Measurements from ENCODE around the gene UGT1A8. TPM values are rescaled to one million over a fixed set of nuclear protein-coding genes. Genes with fewer than 3 reads are reported as not detected.

Gene UGT1A8
- total RNA-seq, 5 donors from 2014 or later (not counting 1 experiment from before 2014, with no cell fraction given) = not detected

DNA sequence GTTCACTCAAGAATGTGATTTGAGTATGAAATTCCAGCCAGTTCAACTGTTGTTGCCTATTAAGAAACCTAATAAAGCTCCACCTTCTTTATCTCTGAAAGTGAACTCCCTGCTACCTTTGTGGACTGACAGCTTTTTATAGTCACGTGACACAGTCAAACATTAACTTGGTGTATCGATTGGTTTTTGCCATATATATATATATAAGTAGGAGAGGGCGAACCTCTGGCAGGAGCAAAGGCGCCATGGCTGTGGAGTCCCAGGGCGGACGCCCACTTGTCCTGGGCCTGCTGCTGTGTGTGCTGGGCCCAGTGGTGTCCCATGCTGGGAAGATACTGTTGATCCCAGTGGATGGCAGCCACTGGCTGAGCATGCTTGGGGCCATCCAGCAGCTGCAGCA, 142.6 kb downstream of the UGT1A8 start, which contains the start of gene UGT1A1:
Gene UGT1A1 (plus strand): TSS at position 228 of the 400 bp plus-strand sequence. CDS start 18 bp downstream, at position 246.
- H3K27ac ChIP-seq (ENCODE audit: low read length) = no peak within 1 kb of the TSS
- 90% methylated on average over 6 of the region's 6 CpGs for WGBS (ENCODE audit: insufficient coverage)
- peaks cover 12 to 16% of the 10 kb centered on the region in 2 donors for H3K27me3 Mint-ChIP-seq
- DNase-seq = no peak
- no peaks in the 10 kb centered on the region for H3K4me1 ChIP-seq (ENCODE audit: control insufficient read depth in 1 of 2, extremely low read depth in 1 of 2, insufficient read depth in 2 of 2, low read length in 2 of 2)
- no peak within 1 kb of the TSS for H3K4me3 ChIP-seq (ENCODE audit: control insufficient read depth in 1 of 2, extremely low read depth in 1 of 2, low read length in 1 of 2)
- ChIA-PET POLR2A (no interaction called here), CTCF (no interaction called here)
- no peaks in the 10 kb centered on the region for H3K9me3 Mint-ChIP-seq
- no peak within 1 kb of the TSS for H3K4me3 Mint-ChIP-seq
- H3K27me3 ChIP-seq (replicated peaks in 1 of 2; ENCODE audit: control insufficient read depth in 2 of 2, extremely low read depth in 1 of 2, insufficient read depth in 2 of 2, low read length in 1 of 2) = peaks cover 0 to 4% of the 10 kb centered on the region in 2 experiments
- no peaks in the 10 kb centered on the region for H3K9me3 ChIP-seq
- H3K4me1 Mint-ChIP-seq = no peaks in the 10 kb centered on the region
- no peaks in the 10 kb centered on the region for H3K36me3 Mint-ChIP-seq
- H3K36me3 ChIP-seq (ENCODE audit: control insufficient read depth in 2 of 2, extremely low read depth in 1 of 2, insufficient read depth in 1 of 2, low read length in 1 of 2) = no peaks in the 10 kb centered on the region
- no peak within 1 kb of the TSS for H3K27ac Mint-ChIP-seq
- ATAC-seq (replicated peaks in 1 of 4) = no peak

DNA sequence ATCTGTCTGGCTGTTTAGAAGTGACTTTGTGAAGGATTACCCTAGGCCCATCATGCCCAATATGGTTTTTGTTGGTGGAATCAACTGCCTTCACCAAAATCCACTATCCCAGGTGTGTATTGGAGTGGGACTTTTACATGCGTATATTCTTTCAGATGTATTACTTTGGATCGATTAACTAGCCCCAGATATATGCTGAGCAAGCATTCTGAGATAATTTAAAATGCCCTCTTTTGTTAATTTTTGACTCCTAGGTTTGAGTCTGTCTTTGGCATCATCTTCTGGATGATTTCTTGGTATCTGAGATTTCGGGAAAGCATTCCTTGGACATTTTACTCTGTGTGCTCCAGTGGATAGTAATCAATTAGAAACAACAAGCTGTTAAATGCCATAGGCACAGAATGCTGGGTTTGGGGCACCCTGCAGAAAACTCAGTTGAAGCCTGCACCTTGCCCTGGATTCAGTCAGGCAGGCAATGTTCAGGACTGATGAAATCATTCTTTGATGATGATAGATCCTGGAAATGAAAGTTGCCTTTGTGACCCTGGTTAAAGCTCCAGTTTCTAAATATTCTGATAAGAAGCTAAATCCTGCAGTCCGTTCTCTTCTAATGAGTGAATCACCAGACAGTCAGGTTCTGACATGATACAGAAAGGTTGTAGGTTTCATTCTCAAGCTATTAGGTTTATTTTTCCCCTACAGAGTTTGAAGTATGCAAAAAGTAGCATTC, 143.8 kb downstream of the UGT1A8 start:
- H3K27me3 ChIP-seq (replicated peaks in 1 of 2; ENCODE audit: control insufficient read depth in 2 of 2, extremely low read depth in 1 of 2, insufficient read depth in 2 of 2, low read length in 1 of 2) = peaks cover 0 to 10% of the 10 kb centered on the region in 2 experiments
- H3K4me3 ChIP-seq (ENCODE audit: control insufficient read depth in 1 of 2, extremely low read depth in 1 of 2, low read length in 1 of 2) = no peak overlapping the region
- Mint-ChIP-seq H3K36me3 (no peaks in the 10 kb centered on the region), H3K27me3 (peaks cover 19 to 22% of the 10 kb centered on the region in 2 donors), H3K4me3 (no peak overlapping the region), H3K4me1 (no peaks in the 10 kb centered on the region), H3K9me3 (no peaks in the 10 kb centered on the region), H3K27ac (no peak overlapping the region)
- no peaks in the 10 kb centered on the region for H3K4me1 ChIP-seq (ENCODE audit: control insufficient read depth in 1 of 2, extremely low read depth in 1 of 2, insufficient read depth in 2 of 2, low read length in 2 of 2)
- ATAC-seq (replicated peaks in 1 of 4) = no peak
- H3K36me3 ChIP-seq (ENCODE audit: control insufficient read depth in 2 of 2, extremely low read depth in 1 of 2, insufficient read depth in 1 of 2, low read length in 1 of 2) = no peaks in the 10 kb centered on the region
- H3K9me3 ChIP-seq = no peaks in the 10 kb centered on the region
- ChIA-PET CTCF (no interaction called here), POLR2A (no interaction called here)
- WGBS (ENCODE audit: insufficient coverage) = 50% methylated on average over 1 of the region's 4 CpGs
- no peak overlapping the region for H3K27ac ChIP-seq (ENCODE audit: low read length)
- no peak for DNase-seq

DNA sequence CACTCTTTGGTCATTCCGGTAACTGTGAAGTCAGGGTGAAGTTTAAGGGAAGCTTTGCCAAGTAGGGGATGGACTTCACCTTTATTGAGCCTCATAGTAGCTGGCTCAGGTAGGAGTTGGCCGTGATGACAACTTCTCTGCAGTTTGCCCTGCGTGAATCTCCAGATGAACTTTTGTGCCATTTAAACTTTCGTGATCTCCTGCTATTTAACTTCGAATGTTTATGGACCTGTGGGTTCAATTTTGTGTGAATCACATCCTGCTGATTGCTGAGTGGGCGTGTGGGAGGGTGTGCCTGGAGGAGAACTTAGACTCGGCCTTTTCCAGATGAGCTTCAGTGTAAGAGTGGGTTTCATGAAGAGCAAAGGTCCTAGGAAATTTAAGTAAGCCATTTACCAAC, 146.8 kb downstream of the UGT1A8 start:
- ATAC-seq (replicated peaks in 1 of 4) (no peak), DNase-seq (no peak)
- no peak overlapping the region for H3K27ac Mint-ChIP-seq
- no peaks in the 10 kb centered on the region for H3K4me1 Mint-ChIP-seq
- no peaks in the 10 kb centered on the region for H3K9me3 Mint-ChIP-seq
- Histone ChIP-seq H3K27me3 (replicated peaks in 1 of 2; ENCODE audit: control insufficient read depth in 2 of 2, extremely low read depth in 1 of 2, insufficient read depth in 2 of 2, low read length in 1 of 2) (peaks cover 0 to 15% of the 10 kb centered on the region in 2 experiments), H3K36me3 (ENCODE audit: control insufficient read depth in 2 of 2, extremely low read depth in 1 of 2, insufficient read depth in 1 of 2, low read length in 1 of 2) (no peaks in the 10 kb centered on the region), H3K4me1 (ENCODE audit: control insufficient read depth in 1 of 2, extremely low read depth in 1 of 2, insufficient read depth in 2 of 2, low read length in 2 of 2) (no peaks in the 10 kb centered on the region), H3K9me3 (no peaks in the 10 kb centered on the region), H3K4me3 (ENCODE audit: control insufficient read depth in 1 of 2, extremely low read depth in 1 of 2, low read length in 1 of 2) (no peak overlapping the region), H3K27ac (ENCODE audit: low read length) (no peak overlapping the region)
- H3K36me3 Mint-ChIP-seq = no peaks in the 10 kb centered on the region
- ChIA-PET POLR2A (no interaction called here), CTCF (no interaction called here)
- 69% methylated on average over 7 of the region's 7 CpGs for WGBS (ENCODE audit: insufficient coverage)
- H3K4me3 Mint-ChIP-seq = no peak overlapping the region
- peaks cover 33 to 36% of the 10 kb centered on the region in 2 donors for H3K27me3 Mint-ChIP-seq

DNA sequence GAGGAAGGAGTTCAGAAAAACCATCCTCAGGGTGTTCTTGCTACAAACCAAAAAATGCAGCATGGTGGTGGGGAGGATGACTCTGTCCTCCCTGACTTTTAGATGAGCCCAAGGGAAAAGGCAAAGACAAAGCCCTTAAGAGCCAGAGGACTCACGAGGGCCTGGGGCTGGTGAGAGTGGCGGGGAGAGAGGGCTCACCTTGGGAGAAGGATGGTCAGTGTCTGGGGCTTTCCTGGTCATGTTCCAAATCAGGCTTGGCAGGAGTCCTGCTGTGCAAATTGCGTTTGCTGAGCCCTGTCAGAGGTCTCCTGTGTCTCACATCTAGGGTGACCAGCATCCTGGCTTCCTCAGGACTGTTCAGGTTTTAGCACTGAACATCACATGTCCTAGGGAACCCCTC, 147.3 kb downstream of the UGT1A8 start:
- H3K4me3 ChIP-seq (ENCODE audit: control insufficient read depth in 1 of 2, extremely low read depth in 1 of 2, low read length in 1 of 2) = no peak overlapping the region
- no peak for DNase-seq
- H3K9me3 ChIP-seq = no peaks in the 10 kb centered on the region
- no peaks in the 10 kb centered on the region for H3K4me1 Mint-ChIP-seq
- no peak overlapping the region for H3K27ac Mint-ChIP-seq
- peaks cover 33 to 38% of the 10 kb centered on the region in 2 donors for H3K27me3 Mint-ChIP-seq
- H3K4me1 ChIP-seq (ENCODE audit: control insufficient read depth in 1 of 2, extremely low read depth in 1 of 2, insufficient read depth in 2 of 2, low read length in 2 of 2) = no peaks in the 10 kb centered on the region
- H3K36me3 Mint-ChIP-seq = no peaks in the 10 kb centered on the region
- H3K27ac ChIP-seq (ENCODE audit: low read length) = no peak overlapping the region
- no peaks in the 10 kb centered on the region for H3K9me3 Mint-ChIP-seq
- CTCF ChIA-PET = no interaction called here
- no peak overlapping the region for H3K4me3 Mint-ChIP-seq
- POLR2A ChIA-PET = no interaction called here
- 56% methylated on average over 3 of the region's 3 CpGs for WGBS (ENCODE audit: insufficient coverage)
- ATAC-seq (replicated peaks in 1 of 4) = no peak
- H3K36me3 ChIP-seq (ENCODE audit: control insufficient read depth in 2 of 2, extremely low read depth in 1 of 2, insufficient read depth in 1 of 2, low read length in 1 of 2) = no peaks in the 10 kb centered on the region
- peaks cover 0 to 15% of the 10 kb centered on the region in 2 experiments for H3K27me3 ChIP-seq (replicated peaks in 1 of 2; ENCODE audit: control insufficient read depth in 2 of 2, extremely low read depth in 1 of 2, insufficient read depth in 2 of 2, low read length in 1 of 2)

DNA sequence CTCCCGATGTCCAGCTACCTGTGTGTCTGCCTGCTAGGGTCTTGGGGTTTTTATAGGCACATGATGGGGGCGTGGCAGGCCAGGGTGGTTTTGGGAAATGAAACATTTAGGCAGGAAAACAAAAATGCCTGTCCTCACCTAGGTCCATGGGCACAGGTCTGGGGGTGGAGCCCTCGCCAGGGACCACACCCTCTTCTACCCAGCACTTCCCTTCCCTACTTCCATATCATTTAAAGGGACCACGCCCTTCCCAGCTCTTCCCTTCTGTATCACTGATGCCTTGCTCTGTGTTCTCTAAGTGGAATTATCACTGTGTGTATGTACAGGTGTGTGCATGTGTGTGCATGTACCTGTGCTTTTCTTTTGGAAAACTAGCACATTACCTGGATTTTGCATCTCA, 149.0 kb downstream of the UGT1A8 start:
- H3K4me1 ChIP-seq (ENCODE audit: control insufficient read depth in 1 of 2, extremely low read depth in 1 of 2, insufficient read depth in 2 of 2, low read length in 2 of 2) = no peaks in the 10 kb centered on the region
- peaks cover 37 to 38% of the 10 kb centered on the region in 2 donors for H3K27me3 Mint-ChIP-seq
- no peaks in the 10 kb centered on the region for H3K36me3 ChIP-seq (ENCODE audit: control insufficient read depth in 2 of 2, extremely low read depth in 1 of 2, insufficient read depth in 1 of 2, low read length in 1 of 2)
- WGBS (ENCODE audit: insufficient coverage) = 75% methylated on average over 2 of the region's 4 CpGs
- no peak for DNase-seq
- H3K36me3 Mint-ChIP-seq = no peaks in the 10 kb centered on the region
- H3K9me3 Mint-ChIP-seq = no peaks in the 10 kb centered on the region
- no peak overlapping the region for H3K4me3 ChIP-seq (ENCODE audit: control insufficient read depth in 1 of 2, extremely low read depth in 1 of 2, low read length in 1 of 2)
- H3K27ac ChIP-seq (ENCODE audit: low read length) = no peak overlapping the region
- no peaks in the 10 kb centered on the region for H3K4me1 Mint-ChIP-seq
- CTCF ChIA-PET = no interaction called here
- H3K4me3 Mint-ChIP-seq = no peak overlapping the region
- H3K27ac Mint-ChIP-seq = no peak overlapping the region
- H3K9me3 ChIP-seq = no peaks in the 10 kb centered on the region
- POLR2A ChIA-PET = no interaction called here
- no peak for ATAC-seq (replicated peaks in 1 of 4)
- H3K27me3 ChIP-seq (replicated peaks in 1 of 2; ENCODE audit: control insufficient read depth in 2 of 2, extremely low read depth in 1 of 2, insufficient read depth in 2 of 2, low read length in 1 of 2) = peaks cover 0 to 15% of the 10 kb centered on the region in 2 experiments

DNA sequence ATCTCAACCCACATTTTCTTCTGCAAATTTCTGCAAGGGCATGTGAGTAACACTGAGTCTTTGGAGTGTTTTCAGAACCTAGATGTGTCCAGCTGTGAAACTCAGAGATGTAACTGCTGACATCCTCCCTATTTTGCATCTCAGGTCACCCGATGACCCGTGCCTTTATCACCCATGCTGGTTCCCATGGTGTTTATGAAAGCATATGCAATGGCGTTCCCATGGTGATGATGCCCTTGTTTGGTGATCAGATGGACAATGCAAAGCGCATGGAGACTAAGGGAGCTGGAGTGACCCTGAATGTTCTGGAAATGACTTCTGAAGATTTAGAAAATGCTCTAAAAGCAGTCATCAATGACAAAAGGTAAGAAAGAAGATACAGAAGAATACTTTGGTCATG, 150.6 kb downstream of the UGT1A8 start:
- Mint-ChIP-seq H3K4me1 (no peaks in the 10 kb centered on the region), H3K27me3 (peaks cover 37 to 38% of the 10 kb centered on the region in 2 donors), H3K9me3 (no peaks in the 10 kb centered on the region), H3K27ac (no peak overlapping the region), H3K36me3 (no peaks in the 10 kb centered on the region), H3K4me3 (no peak overlapping the region)
- no peaks in the 10 kb centered on the region for H3K9me3 ChIP-seq
- H3K27me3 ChIP-seq (replicated peaks in 1 of 2; ENCODE audit: control insufficient read depth in 2 of 2, extremely low read depth in 1 of 2, insufficient read depth in 2 of 2, low read length in 1 of 2) = peaks cover 0 to 17% of the 10 kb centered on the region in 2 experiments
- no peak overlapping the region for H3K4me3 ChIP-seq (ENCODE audit: control insufficient read depth in 1 of 2, extremely low read depth in 1 of 2, low read length in 1 of 2)
- ChIA-PET POLR2A (no interaction called here), CTCF (no interaction called here)
- H3K36me3 ChIP-seq (ENCODE audit: control insufficient read depth in 2 of 2, extremely low read depth in 1 of 2, insufficient read depth in 1 of 2, low read length in 1 of 2) = no peaks in the 10 kb centered on the region
- no peak for ATAC-seq (replicated peaks in 1 of 4)
- no peaks in the 10 kb centered on the region for H3K4me1 ChIP-seq (ENCODE audit: control insufficient read depth in 1 of 2, extremely low read depth in 1 of 2, insufficient read depth in 2 of 2, low read length in 2 of 2)
- 95% methylated on average over 2 of the region's 4 CpGs for WGBS (ENCODE audit: insufficient coverage)
- no peak overlapping the region for H3K27ac ChIP-seq (ENCODE audit: low read length)
- DNase-seq = no peak

All from T-cell (primary cell).